Measurements from ENCODE around the gene OLFML2B. TPM values are rescaled to one million over a fixed set of nuclear protein-coding genes. Genes with fewer than 3 reads are reported as not detected.

Gene OLFML2B
- total RNA-seq, 1 donor from 2014 or later = 0.85 TPM

DNA sequence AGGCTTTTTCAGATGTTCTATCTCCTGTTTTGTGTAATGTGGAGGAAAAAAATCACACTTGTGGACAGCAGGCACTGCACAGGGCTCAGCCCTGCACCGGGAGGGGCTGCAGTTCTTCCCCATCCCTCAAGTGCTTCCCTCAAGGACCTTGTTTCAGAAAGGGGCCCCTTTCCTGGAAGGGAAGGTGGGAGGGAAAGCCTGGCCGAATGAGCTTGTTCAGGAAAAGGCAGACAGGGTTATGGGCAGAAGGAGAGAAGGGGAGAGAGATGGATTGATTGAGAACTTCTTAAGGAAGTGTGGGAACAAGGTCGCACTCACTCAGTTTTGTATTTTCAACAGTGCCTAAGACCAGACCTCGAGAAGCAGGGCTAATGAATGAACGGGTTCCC is 41.2 kb downstream of the OLFML2B start:
- H3K27me3 Mint-ChIP-seq (ENCODE audit: unreplicated experiment) = peaks cover 16% of the 10 kb centered on the region

DNA sequence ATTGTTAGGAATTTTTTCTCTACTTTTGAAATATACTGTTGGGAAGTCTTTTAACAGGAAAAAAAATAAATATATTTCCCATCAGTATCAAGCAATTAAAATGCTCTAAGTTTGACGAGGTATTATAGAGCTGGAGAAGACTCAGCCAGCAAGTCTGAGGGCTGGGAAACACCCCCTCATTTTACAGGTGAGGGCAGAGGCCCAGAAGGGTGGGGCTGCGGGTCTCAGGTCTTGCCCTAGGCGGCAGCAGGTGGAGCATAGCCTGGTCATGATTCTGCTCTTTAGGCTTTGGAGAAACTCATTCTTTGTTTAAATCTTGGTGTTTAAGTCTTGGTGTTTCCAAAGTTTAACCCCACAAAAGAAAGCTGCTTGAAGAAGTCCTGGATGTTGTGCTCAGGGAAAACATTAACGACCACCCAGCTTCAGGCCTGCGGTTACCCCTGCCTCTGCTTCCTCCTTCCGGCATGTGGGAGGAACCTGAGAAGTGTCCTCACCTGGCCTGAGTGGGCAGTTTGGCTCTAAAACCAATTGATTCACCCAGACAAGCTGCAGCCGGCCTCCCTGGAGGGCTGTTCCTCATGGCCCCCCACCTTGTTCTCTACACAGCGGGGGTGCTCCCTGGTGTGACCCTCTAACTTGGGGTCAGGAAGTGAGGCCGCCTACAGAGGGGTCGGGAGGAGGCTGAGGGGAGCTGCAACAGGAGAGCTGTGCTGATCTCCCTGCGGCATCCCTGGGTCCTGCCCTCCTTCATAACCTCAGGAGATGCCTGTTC is 41.7 kb downstream of the OLFML2B start:
- no peaks in the 10 kb centered on the region for H3K9me3 Mint-ChIP-seq (ENCODE audit: unreplicated experiment)
- H3K27ac Mint-ChIP-seq (ENCODE audit: unreplicated experiment) = no peak overlapping the region
- H3K27me3 Mint-ChIP-seq (ENCODE audit: unreplicated experiment) = peaks cover 11% of the 10 kb centered on the region
- no peak overlapping the region for H3K4me3 Mint-ChIP-seq (ENCODE audit: unreplicated experiment)
- no peaks in the 10 kb centered on the region for H3K4me1 Mint-ChIP-seq (ENCODE audit: unreplicated experiment)
- no peaks in the 10 kb centered on the region for H3K36me3 Mint-ChIP-seq (ENCODE audit: low read depth, unreplicated experiment)
- no peak for DNase-seq (ENCODE audit: low spot score)
- TF ChIP-seq, protein P1, sequence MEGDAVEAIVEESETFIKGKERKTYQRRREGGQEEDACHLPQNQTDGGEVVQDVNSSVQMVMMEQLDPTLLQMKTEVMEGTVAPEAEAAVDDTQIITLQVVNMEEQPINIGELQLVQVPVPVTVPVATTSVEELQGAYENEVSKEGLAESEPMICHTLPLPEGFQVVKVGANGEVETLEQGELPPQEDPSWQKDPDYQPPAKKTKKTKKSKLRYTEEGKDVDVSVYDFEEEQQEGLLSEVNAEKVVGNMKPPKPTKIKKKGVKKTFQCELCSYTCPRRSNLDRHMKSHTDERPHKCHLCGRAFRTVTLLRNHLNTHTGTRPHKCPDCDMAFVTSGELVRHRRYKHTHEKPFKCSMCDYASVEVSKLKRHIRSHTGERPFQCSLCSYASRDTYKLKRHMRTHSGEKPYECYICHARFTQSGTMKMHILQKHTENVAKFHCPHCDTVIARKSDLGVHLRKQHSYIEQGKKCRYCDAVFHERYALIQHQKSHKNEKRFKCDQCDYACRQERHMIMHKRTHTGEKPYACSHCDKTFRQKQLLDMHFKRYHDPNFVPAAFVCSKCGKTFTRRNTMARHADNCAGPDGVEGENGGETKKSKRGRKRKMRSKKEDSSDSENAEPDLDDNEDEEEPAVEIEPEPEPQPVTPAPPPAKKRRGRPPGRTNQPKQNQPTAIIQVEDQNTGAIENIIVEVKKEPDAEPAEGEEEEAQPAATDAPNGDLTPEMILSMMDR (IDR thresholded peaks at IDR 0.05; ENCODE audit: unreplicated experiment) = no peak

More for the DNA sequence above, 41.2 kb downstream of the OLFML2B start:
- Mint-ChIP-seq H3K36me3 (ENCODE audit: low read depth, unreplicated experiment) (peaks cover 5% of the 10 kb centered on the region), H3K4me1 (ENCODE audit: unreplicated experiment) (no peaks in the 10 kb centered on the region), H3K27ac (ENCODE audit: unreplicated experiment) (no peak overlapping the region), H3K9me3 (ENCODE audit: unreplicated experiment) (peaks cover 4% of the 10 kb centered on the region), H3K4me3 (ENCODE audit: unreplicated experiment) (no peak overlapping the region)
- TF ChIP-seq, protein P1 (IDR thresholded peaks at IDR 0.05; ENCODE audit: unreplicated experiment) = no peak
- no peak for DNase-seq (ENCODE audit: low spot score)

DNA sequence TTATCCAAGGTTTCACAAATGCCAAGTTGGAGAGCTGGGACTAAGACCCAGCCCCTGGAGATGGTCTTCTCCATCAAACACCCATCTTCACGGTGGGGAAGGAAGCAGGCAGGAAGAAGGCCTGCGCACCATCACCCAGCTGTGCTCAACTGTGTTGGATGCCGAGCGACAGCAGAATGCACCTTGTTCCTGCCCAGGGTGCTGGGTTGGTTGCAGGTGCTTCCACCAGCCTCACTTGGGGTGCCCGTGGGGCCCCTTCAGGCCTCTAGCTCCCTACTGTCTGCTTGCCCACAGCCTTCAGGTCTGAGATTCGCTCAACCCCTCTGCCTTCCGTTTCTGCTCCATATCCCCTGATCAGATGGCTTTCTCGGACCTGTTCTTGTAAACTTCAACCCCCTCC is 42.5 kb downstream of the OLFML2B start:
- no peak for DNase-seq (ENCODE audit: low spot score)
- Mint-ChIP-seq H3K4me3 (ENCODE audit: unreplicated experiment) (no peak overlapping the region), H3K27ac (ENCODE audit: unreplicated experiment) (no peak overlapping the region), H3K4me1 (ENCODE audit: unreplicated experiment) (no peaks in the 10 kb centered on the region), H3K9me3 (ENCODE audit: unreplicated experiment) (no peaks in the 10 kb centered on the region), H3K27me3 (ENCODE audit: unreplicated experiment) (peaks cover 11% of the 10 kb centered on the region), H3K36me3 (ENCODE audit: low read depth, unreplicated experiment) (no peaks in the 10 kb centered on the region)
- TF ChIP-seq, protein P1 (IDR thresholded peaks at IDR 0.05; ENCODE audit: unreplicated experiment) = no peak

DNA sequence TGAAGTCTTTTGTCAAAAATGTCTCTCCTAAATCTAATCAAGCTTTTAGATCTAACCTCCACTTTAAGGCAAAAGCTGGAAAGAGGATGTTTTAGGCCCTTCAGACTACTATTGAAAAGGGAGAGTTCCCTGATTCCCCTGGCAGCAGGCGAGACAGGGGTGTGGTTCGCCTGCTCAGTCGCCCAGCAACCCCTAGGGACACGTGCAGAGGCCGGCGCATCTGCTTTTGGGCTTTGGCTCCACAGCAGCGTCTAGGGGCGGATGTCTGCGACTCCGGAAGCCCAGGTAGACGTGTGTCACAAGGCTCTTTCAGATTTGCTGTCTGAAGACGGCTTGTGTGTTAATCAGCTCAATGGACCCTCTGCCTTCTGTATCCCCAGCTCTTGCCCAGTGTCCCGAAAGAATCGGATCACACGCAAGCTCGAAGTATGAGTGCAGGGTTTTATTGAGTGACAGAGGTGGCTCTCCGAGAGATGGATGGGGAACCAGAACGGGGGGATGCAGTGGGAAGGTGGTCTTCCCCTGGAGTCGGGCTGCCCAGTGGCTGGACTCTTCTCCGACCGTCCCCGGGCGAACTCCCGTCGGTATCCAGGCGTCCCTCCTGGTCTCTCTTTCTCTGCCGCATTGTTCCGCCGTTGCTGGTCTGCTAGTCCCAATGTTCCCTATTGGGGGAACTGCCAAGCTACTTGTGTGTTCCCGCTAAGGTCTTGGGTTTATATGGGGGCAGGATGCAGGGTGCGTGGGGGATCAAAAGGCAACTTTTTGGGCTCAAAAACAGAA is 45.5 kb downstream of the OLFML2B start:
- Mint-ChIP-seq H3K4me1 (ENCODE audit: unreplicated experiment) (no peaks in the 10 kb centered on the region), H3K27me3 (ENCODE audit: unreplicated experiment) (peaks cover 4% of the 10 kb centered on the region), H3K4me3 (ENCODE audit: unreplicated experiment) (no peak overlapping the region), H3K36me3 (ENCODE audit: low read depth, unreplicated experiment) (no peaks in the 10 kb centered on the region), H3K9me3 (ENCODE audit: unreplicated experiment) (no peaks in the 10 kb centered on the region), H3K27ac (ENCODE audit: unreplicated experiment) (no peak overlapping the region)
- no peak for DNase-seq (ENCODE audit: low spot score)
- TF ChIP-seq, protein P1 (IDR thresholded peaks at IDR 0.05; ENCODE audit: unreplicated experiment) = no peak

All from endothelial cell (in vitro differentiated cells).